Psoas muscle (tissue), 8 donors: ENCODE measurements around the gene GTSE1. TPM values are rescaled to one million over a fixed set of nuclear protein-coding genes. Genes with fewer than 3 reads are reported as not detected.

Experiments used
- ATAC-seq, 4 donors: fragments of 200-7000 bp; cut with Tn5 transposase; one replicate each; pipeline ENCODE4 v1.9.1; 2020; ENCODE audit warnings: moderate library complexity in 3 of 4, mild to moderate bottlenecking in 2 of 4
- DNase-seq, 2 donors: peaks; one replicate each; pipeline ENCODE4 v3.0.0-alpha.2; 2020
- H3K27ac ChIP-seq: fragments of 200-600 bp; one replicate; pipeline ENCODE4 v1.8.0; 2022
- H3K27me3 ChIP-seq, 3 donors: fragments of 200-600 bp in 1 of 3; one replicate each; pipeline versions ENCODE4 v1.6.1 to v1.8.0; 2013 to 2022; ENCODE audit warnings: low read length in 2 of 3, mild to moderate bottlenecking in 2 of 3, moderate library complexity in 1 of 3; ENCODE audit not compliant: insufficient read depth in 3 of 3
- H3K36me3 ChIP-seq, 2 donors: fragments of 200-600 bp in 1 of 2; one replicate each; pipeline versions ENCODE4 v1.6.1 to v1.8.0; 2013 to 2022; ENCODE audit warnings: low read depth in 1 of 2, mild to moderate bottlenecking in 1 of 2, moderate library complexity in 1 of 2; ENCODE audit not compliant: insufficient read depth in 1 of 2
- H3K4me1 ChIP-seq: fragments of 200-600 bp; one replicate; pipeline ENCODE4 v1.8.0; 2022
- H3K4me3 ChIP-seq: fragments of 200-600 bp; one replicate; pipeline ENCODE4 v1.8.0; 2022; ENCODE audit warnings: mild to moderate bottlenecking
- H3K9me3 ChIP-seq: fragments of 200-600 bp; one replicate; pipeline ENCODE4 v1.8.0; 2022
- WGBS, 3 donors: extraction: QIAGEN DNeasy Blood & Tissue Kit; methylation state at CpG; one replicate each; pipeline versions ENCODE4 v1.1.6 to v1.1.7; 2013; 5-methylcytosine and 5-hydroxymethylcytosine counted together
- intact Hi-C, 2 donors: fragments of 100-400 bp; cut with DNase I; formaldehyde crosslinking; loops; one replicate each; pipeline versions ENCODE4 v1.11.0 to v1.14.2; 2022
- polyA plus RNA-seq, 3 donors: library from polyadenylated mRNA; stranded (reverse); fragments of 200-250 nt; gene quantifications; one replicate each; pipeline ENCODE4 v1.2.3, GENCODE V29; 2013
- total RNA-seq, 4 donors: library from RNA; stranded (reverse); fragmentation: NEBNext Ultra II Directional in 2 of 4; extraction: Animal tissue kit (Norgen Biotek cat#: 25700) in 2 of 4; gene quantifications; one replicate each; pipeline versions ENCODE4 v1.2.1 to v1.2.4, GENCODE V29; 2021 to 2023
- TF ChIP-seq, protein P1 (sequence below): fragments of 200-600 bp; IDR thresholded peaks from one replicate; pipeline ENCODE4 v1.8.0; 2022; ENCODE audit warnings: antibody characterized with exemption
- donor health status: healthy with polysubstance abuse.
- donor health status: DM: no; HTN: no; CAD: no; lungs with moderate emphysema.
- donor health status: Bipolar disorder and iron deficiency.
- donor health status: healthy.
- donor health status: DM: yes; HTN: yes; CAD: no.
- donor health status: DM: no; HTN: no; CAD: no.
- donor health status: DM: no; HTN: no; CAD: no.
- donor health status: DM: yes; HTN: yes; CAD: no.

The GTSE1 gene
- total and polyA plus RNA-seq, 7 donors: 0.04 to 0.47 (median 0.16) TPM; not detected in 1

GRCh38 chr22:46339956-46340355 lies 43.3 kb downstream of the GTSE1 start:
- no peak overlapping the region for H3K27ac ChIP-seq
- intact Hi-C loops: no loop called here
- H3K27me3 ChIP-seq: no peaks in the 10 kb centered on the region
- DNase-seq: peak in 1 of 2 donors; percentile 17
- no peak for ATAC-seq
- H3K9me3 ChIP-seq: no peaks in the 10 kb centered on the region
- WGBS, 3 donors: 92 to 95% (median 92%) methylated on average over 5 of the region's 5 CpGs
- no peak overlapping the region for H3K4me3 ChIP-seq
- TF ChIP-seq, protein P1, sequence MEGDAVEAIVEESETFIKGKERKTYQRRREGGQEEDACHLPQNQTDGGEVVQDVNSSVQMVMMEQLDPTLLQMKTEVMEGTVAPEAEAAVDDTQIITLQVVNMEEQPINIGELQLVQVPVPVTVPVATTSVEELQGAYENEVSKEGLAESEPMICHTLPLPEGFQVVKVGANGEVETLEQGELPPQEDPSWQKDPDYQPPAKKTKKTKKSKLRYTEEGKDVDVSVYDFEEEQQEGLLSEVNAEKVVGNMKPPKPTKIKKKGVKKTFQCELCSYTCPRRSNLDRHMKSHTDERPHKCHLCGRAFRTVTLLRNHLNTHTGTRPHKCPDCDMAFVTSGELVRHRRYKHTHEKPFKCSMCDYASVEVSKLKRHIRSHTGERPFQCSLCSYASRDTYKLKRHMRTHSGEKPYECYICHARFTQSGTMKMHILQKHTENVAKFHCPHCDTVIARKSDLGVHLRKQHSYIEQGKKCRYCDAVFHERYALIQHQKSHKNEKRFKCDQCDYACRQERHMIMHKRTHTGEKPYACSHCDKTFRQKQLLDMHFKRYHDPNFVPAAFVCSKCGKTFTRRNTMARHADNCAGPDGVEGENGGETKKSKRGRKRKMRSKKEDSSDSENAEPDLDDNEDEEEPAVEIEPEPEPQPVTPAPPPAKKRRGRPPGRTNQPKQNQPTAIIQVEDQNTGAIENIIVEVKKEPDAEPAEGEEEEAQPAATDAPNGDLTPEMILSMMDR: no peak
- H3K36me3 ChIP-seq: peaks cover 3 to 71% of the 10 kb centered on the region in 2 donors
- H3K4me1 ChIP-seq: peaks cover 10% of the 10 kb centered on the region

- Histone ChIP-seq H3K4me3 (no peak overlapping the region), H3K27ac (no peak overlapping the region), H3K27me3 (no peaks in the 10 kb centered on the region), H3K4me1 (peaks cover 10% of the 10 kb centered on the region), H3K36me3 (peaks cover 3 to 77% of the 10 kb centered on the region in 2 donors), H3K9me3 (no peaks in the 10 kb centered on the region)
- WGBS, 3 donors: 87 to 93% (median 90%) methylated on average over 12 to 13 of the region's 13 CpGs
- TF ChIP-seq, protein P1: no peak
- intact Hi-C loops: no loop called here
- DNase-seq (peak in 1 of 2 donors; percentile 23), ATAC-seq (no peak)
These were observed 44.0 kb downstream of the GTSE1 start for GRCh38 chr22:46340676-46341075.

GRCh38 chr22:46346680-46347405 lies 50.2 kb downstream of the GTSE1 start:
- H3K36me3 ChIP-seq: peaks cover 6 to 99% of the 10 kb centered on the region in 2 donors

DNA sequence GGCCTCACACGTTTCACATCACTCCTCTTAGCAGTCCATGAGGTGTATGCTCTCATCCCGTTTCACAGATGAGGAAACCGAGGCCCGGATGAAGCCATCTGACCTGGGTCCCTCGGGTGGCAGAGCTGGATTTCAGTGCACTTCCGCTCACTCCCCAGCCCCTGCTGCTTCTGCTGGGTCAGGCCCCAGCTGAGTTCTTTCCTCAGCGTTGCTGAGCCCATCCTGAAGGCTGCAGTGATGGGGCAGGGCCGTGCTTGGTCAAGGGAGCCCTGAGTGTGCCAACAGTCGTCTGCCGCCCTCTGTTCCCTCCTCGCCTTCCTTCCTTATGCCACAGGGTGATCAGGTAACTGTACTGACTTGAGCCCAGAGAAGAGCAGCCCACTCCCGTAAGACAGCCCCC lies 51.0 kb downstream of the GTSE1 start:
- Histone ChIP-seq H3K9me3 (no peaks in the 10 kb centered on the region), H3K27ac (no peak overlapping the region), H3K36me3 (peaks cover 7 to 99% of the 10 kb centered on the region in 2 donors), H3K4me3 (no peak overlapping the region), H3K4me1 (peaks cover 1% of the 10 kb centered on the region), H3K27me3 (no peaks in the 10 kb centered on the region)
- WGBS, 3 donors: 70 to 88% (median 87%) methylated on average over 12 of the region's 12 CpGs
- TF ChIP-seq, protein P1: no peak
- DNase-seq (no peak), ATAC-seq (no peak)
- intact Hi-C loops: no loop called here

More at GRCh38 chr22:46346680-46347405, 50.2 kb downstream of the GTSE1 start:
- Histone ChIP-seq H3K27ac (no peak overlapping the region), H3K9me3 (no peaks in the 10 kb centered on the region), H3K27me3 (no peaks in the 10 kb centered on the region), H3K4me3 (no peak overlapping the region), H3K4me1 (no peaks in the 10 kb centered on the region)
- DNase-seq: peak in 1 of 2 donors; percentile 36
- peak; percentile 32 to 54 (median 41) for ATAC-seq
- intact Hi-C loops: no loop called here
- WGBS, 3 donors: 69 to 74% (median 73%) methylated on average over 19 of the region's 19 CpGs
- TF ChIP-seq, protein P1: no peak
